RCC 7860 (cell line): Measurements from ENCODE around the gene TIAM2.
"Not testable (repeated sequence)": the region's sequence is repeated elsewhere in the genome, so short reads cannot be mapped to it uniquely, and the experiment has no call there.

Source experiments
- DNase-seq: peaks from one replicate; pipeline ENCODE4 v3.0.0-alpha.2; 2015; ENCODE audit warnings: low spot score
- FAIRE-seq: peaks from 2 replicates; lab custom pipeline; 2012; peaks lifted over from hg19 to GRCh38; lab: Jason Lieb, UNC

The TIAM2 gene

GRCh38 chr6:155250701-155251381, 255.7 kb downstream of the TIAM2 start:
- FAIRE-seq (no peak), DNase-seq (no peak)

GRCh38 chr6:155252581-155252980, 257.5 kb downstream of the TIAM2 start:
- no peak for DNase-seq
- no peak for FAIRE-seq

- DNase-seq: no peak
- FAIRE-seq: no peak
Measured at GRCh38 chr6:155253337-155253736, 258.2 kb downstream of the TIAM2 start.

- DNase-seq (no peak), FAIRE-seq (no peak)
Measured at GRCh38 chr6:155254139-155254538, 259.0 kb downstream of the TIAM2 start.

GRCh38 chr6:155256122-155256795, 261.1 kb downstream of the TIAM2 start:
- FAIRE-seq (no peak), DNase-seq (no peak)

GRCh38 chr6:155257796-155258195, 262.7 kb downstream of the TIAM2 start:
- DNase-seq (no peak), FAIRE-seq (no peak)

- no peak for DNase-seq
- FAIRE-seq: no peak
Measured at GRCh38 chr6:155259204-155259603, 264.1 kb downstream of the TIAM2 start.

- DNase-seq (no peak), FAIRE-seq (no peak)
Measured at GRCh38 chr6:155259897-155260296, 264.8 kb downstream of the TIAM2 start.

GRCh38 chr6:155260686-155261085, 265.6 kb downstream of the TIAM2 start:
- DNase-seq (no peak), FAIRE-seq (no peak)

GRCh38 chr6:155261111-155261900, 266.2 kb downstream of the TIAM2 start:
- DNase-seq (no peak), FAIRE-seq (no peak)

- DNase-seq: no peak
- no peak for FAIRE-seq
Measured at GRCh38 chr6:155262655-155263054, 267.5 kb downstream of the TIAM2 start.

GRCh38 chr6:155263373-155264063, 268.4 kb downstream of the TIAM2 start, which contains the start of gene CLDN20:
Gene CLDN20 (plus strand): TSS chr6:155264013. CDS start chr6:155275720, 11,707 bp downstream.
- DNase-seq (no peak), FAIRE-seq (no peak)

- DNase-seq (no peak), FAIRE-seq (no peak)
Measured at GRCh38 chr6:155264693-155265320, 269.7 kb downstream of the TIAM2 start.

GRCh38 chr6:155265843-155266535, 270.9 kb downstream of the TIAM2 start:
- FAIRE-seq (no peak), DNase-seq (no peak)

- DNase-seq: no peak
Measured at GRCh38 chr6:155267411-155267810, 272.3 kb downstream of the TIAM2 start.

GRCh38 chr6:155268088-155268867, 273.2 kb downstream of the TIAM2 start:
- not testable (repeated sequence) for FAIRE-seq
- peak; percentile 23 for DNase-seq

More at GRCh38 chr6:155267411-155267810, 272.3 kb downstream of the TIAM2 start:
- FAIRE-seq: no peak

GRCh38 chr6:155269765-155270164, 274.6 kb downstream of the TIAM2 start:
- no peak for FAIRE-seq
- no peak for DNase-seq

- no peak for FAIRE-seq
- DNase-seq: no peak
Measured at GRCh38 chr6:155270561-155271091, 275.5 kb downstream of the TIAM2 start.

GRCh38 chr6:155271145-155271544, 276.0 kb downstream of the TIAM2 start:
- DNase-seq: no peak
- no peak for FAIRE-seq
